CD4-positive, CD25-positive, alpha-beta regulatory T cell (primary cell): ENCODE results near the gene NCK2. TPM values are rescaled to one million over a fixed set of nuclear protein-coding genes. Genes with fewer than 3 reads are reported as not detected.

Experiments used
- ATAC-seq, 2 donors: fragments of 150-1000 bp; cut with Tn5 transposase; one replicate each; pipeline ENCODE4 v1.10.0; 2021; ENCODE audit warnings: low read depth in 2 of 2, moderate number of reproducible peaks in 2 of 2, moderate library complexity in 1 of 2
- DNase-seq, 3 donors: peaks; one replicate each; pipeline versions ENCODE4 v3.0.0 to v3.0.0-alpha.2; 2012 to 2022; ENCODE audit warnings: mixed read lengths in 1 of 3
- H3K27ac ChIP-seq: one replicate; pipeline ENCODE4 v1.7.0; 2013; ENCODE audit warnings: mild to moderate bottlenecking, low read length; ENCODE audit not compliant: insufficient read depth, poor library complexity, severe bottlenecking
- H3K27me3 ChIP-seq: one replicate; pipeline ENCODE4 v1.7.0; 2013; ENCODE audit warnings: low read length; ENCODE audit not compliant: control insufficient read depth, insufficient read depth
- H3K36me3 ChIP-seq: one replicate; pipeline ENCODE4 v1.7.0; 2013; ENCODE audit warnings: mild to moderate bottlenecking, low read length, moderate library complexity; ENCODE audit not compliant: control insufficient read depth, insufficient read depth
- H3K4me1 ChIP-seq: 2 replicates; pipeline ENCODE4 v1.7.0; 2013; ENCODE audit warnings: mild to moderate bottlenecking, low read length; ENCODE audit not compliant: insufficient read depth, control insufficient read depth, poor library complexity, severe bottlenecking
- H3K4me3 ChIP-seq: one replicate; pipeline ENCODE4 v1.7.0; 2013; ENCODE audit warnings: low read depth, mild to moderate bottlenecking, low read length, moderate library complexity
- H3K9me3 ChIP-seq, 2 experiments: 1 replicate in 1 of 2; 2 replicates in 1 of 2; pipeline ENCODE4 v1.7.0; 2013; ENCODE audit warnings: low read length in 2 of 2, mild to moderate bottlenecking in 1 of 2, moderate library complexity in 1 of 2; ENCODE audit not compliant: control insufficient read depth in 2 of 2
- H3K27ac Mint-ChIP-seq, 3 donors: one replicate each; pipeline ENCODE4 v1.8.0; 2020 to 2022; ENCODE audit warnings: mild to moderate bottlenecking in 3 of 3, mixed read lengths in 3 of 3, moderate library complexity in 2 of 3
- H3K27me3 Mint-ChIP-seq: one replicate; pipeline ENCODE4 v1.8.0; 2022; ENCODE audit warnings: mild to moderate bottlenecking, mixed read lengths
- H3K36me3 Mint-ChIP-seq: one replicate; pipeline ENCODE4 v1.8.0; 2020; ENCODE audit warnings: mixed read lengths
- H3K4me1 Mint-ChIP-seq, 4 donors: one replicate each; pipeline ENCODE4 v1.8.0; 2020 to 2022; ENCODE audit warnings: mixed read lengths in 4 of 4, mild to moderate bottlenecking in 1 of 4
- H3K4me3 Mint-ChIP-seq, 4 donors: one replicate each; pipeline ENCODE4 v1.8.0; 2020 to 2022; ENCODE audit warnings: mild to moderate bottlenecking in 4 of 4, mixed read lengths in 4 of 4, moderate library complexity in 3 of 4
- H3K9me3 Mint-ChIP-seq, 7 donors: one replicate each; pipeline ENCODE4 v1.8.0; 2020 to 2022; ENCODE audit warnings: mixed read lengths in 7 of 7, mild to moderate bottlenecking in 3 of 7, moderate library complexity in 2 of 7
- polyA plus RNA-seq, 4 donors: library from polyadenylated mRNA; unstranded; fragments of 300-500 nt; fragmentation: Illumina TruSeq; gene quantifications; one replicate each; pipeline ENCODE4 v1.2.3, GENCODE V29; 2021
- total RNA-seq: library from RNA; stranded (reverse); gene quantifications from one replicate; pipeline ENCODE4 v1.2.3, GENCODE V29; 2022

The NCK2 gene
- total and polyA plus RNA-seq, 5 donors from 2014 or later: 44.8 to 167 (median 60.5) TPM

GRCh38 chr2:105778080-105778607 lies 33.4 kb downstream of the NCK2 start:
- Mint-ChIP-seq H3K27me3 (no peaks in the 10 kb centered on the region), H3K36me3 (peaks cover 34% of the 10 kb centered on the region), H3K4me3 (peak overlapping the region; percentile 29 to 87 (median 86)), H3K9me3 (no peaks in the 10 kb centered on the region), H3K27ac (peak overlapping the region; percentile 93 to 95 (median 95)), H3K4me1 (peaks cover 30 to 97% (median 85%) of the 10 kb centered on the region in 4 donors)
- H3K36me3 ChIP-seq: peaks cover 16% of the 10 kb centered on the region
- peak overlapping the region; percentile 81 for H3K4me3 ChIP-seq
- ATAC-seq (no peak), DNase-seq (no peak)
- peaks cover 98% of the 10 kb centered on the region for H3K4me1 ChIP-seq
- peak overlapping the region; percentile 85 for H3K27ac ChIP-seq
- H3K27me3 ChIP-seq: no peaks in the 10 kb centered on the region
- H3K9me3 ChIP-seq: no peaks in the 10 kb centered on the region

- Histone ChIP-seq H3K36me3 (peaks cover 20% of the 10 kb centered on the region), H3K4me3 (peak overlapping the region; percentile 54), H3K27ac (peak overlapping the region; percentile 52), H3K27me3 (no peaks in the 10 kb centered on the region), H3K4me1 (peaks cover 99% of the 10 kb centered on the region), H3K9me3 (no peaks in the 10 kb centered on the region)
- Mint-ChIP-seq H3K9me3 (no peaks in the 10 kb centered on the region), H3K27me3 (no peaks in the 10 kb centered on the region), H3K36me3 (peaks cover 29% of the 10 kb centered on the region), H3K4me3 (peak overlapping the region in 3 of 4 donors; percentile 37 to 83 (median 75)), H3K27ac (peak overlapping the region; percentile 89 to 95 (median 94)), H3K4me1 (peaks cover 30 to 97% (median 84%) of the 10 kb centered on the region in 4 donors)
- DNase-seq (no peak), ATAC-seq (no peak)
Measured at GRCh38 chr2:105779394-105779793, 34.7 kb downstream of the NCK2 start.

- Histone ChIP-seq H3K4me1 (peaks cover 93% of the 10 kb centered on the region), H3K27ac (peak overlapping the region; percentile 52), H3K9me3 (no peaks in the 10 kb centered on the region), H3K4me3 (peak overlapping the region; percentile 49), H3K36me3 (peaks cover 25% of the 10 kb centered on the region), H3K27me3 (no peaks in the 10 kb centered on the region)
- Mint-ChIP-seq H3K9me3 (no peaks in the 10 kb centered on the region), H3K36me3 (peaks cover 27% of the 10 kb centered on the region), H3K27ac (peak overlapping the region; percentile 88 to 97 (median 95)), H3K4me1 (peaks cover 27 to 96% (median 79%) of the 10 kb centered on the region in 4 donors), H3K27me3 (no peaks in the 10 kb centered on the region), H3K4me3 (peak overlapping the region in 3 of 4 donors; percentile 60 to 83 (median 75))
- DNase-seq (no peak), ATAC-seq (no peak)
Measured at GRCh38 chr2:105780606-105781005, 35.9 kb downstream of the NCK2 start.

- peaks cover 25 to 96% (median 79%) of the 10 kb centered on the region in 4 donors for H3K4me1 Mint-ChIP-seq
- H3K27me3 ChIP-seq: no peaks in the 10 kb centered on the region
- peak overlapping the region; percentile 49 for H3K4me3 ChIP-seq
- H3K36me3 ChIP-seq: peaks cover 25% of the 10 kb centered on the region
- H3K9me3 ChIP-seq: no peaks in the 10 kb centered on the region
- no peaks in the 10 kb centered on the region for H3K9me3 Mint-ChIP-seq
- peaks cover 93% of the 10 kb centered on the region for H3K4me1 ChIP-seq
- peaks cover 31% of the 10 kb centered on the region for H3K36me3 Mint-ChIP-seq
- ATAC-seq: no peak
- no peak for DNase-seq
- peak overlapping the region; percentile 68 for H3K27ac ChIP-seq
- H3K27ac Mint-ChIP-seq: peak overlapping the region; percentile 90 to 97 (median 95)
- no peaks in the 10 kb centered on the region for H3K27me3 Mint-ChIP-seq
- H3K4me3 Mint-ChIP-seq: peak overlapping the region in 3 of 4 donors; percentile 82 to 87 (median 83)
Measured at GRCh38 chr2:105781274-105781978, 36.7 kb downstream of the NCK2 start.

GRCh38 chr2:105782123-105782522 lies 37.4 kb downstream of the NCK2 start:
- H3K27ac Mint-ChIP-seq: peak overlapping the region; percentile 90 to 97 (median 95)
- peak overlapping the region; percentile 68 for H3K27ac ChIP-seq
- peaks cover 25 to 96% (median 80%) of the 10 kb centered on the region in 4 donors for H3K4me1 Mint-ChIP-seq
- ATAC-seq: no peak
- H3K4me1 ChIP-seq: peaks cover 93% of the 10 kb centered on the region
- DNase-seq: peak in 1 of 3 donors; percentile 44
- H3K4me3 ChIP-seq: peak overlapping the region; percentile 67
- H3K9me3 ChIP-seq: no peaks in the 10 kb centered on the region
- peaks cover 36% of the 10 kb centered on the region for H3K36me3 Mint-ChIP-seq
- no peaks in the 10 kb centered on the region for H3K27me3 ChIP-seq
- no peaks in the 10 kb centered on the region for H3K27me3 Mint-ChIP-seq
- H3K4me3 Mint-ChIP-seq: peak overlapping the region in 3 of 4 donors; percentile 82 to 87 (median 83)
- peaks cover 25% of the 10 kb centered on the region for H3K36me3 ChIP-seq
- no peaks in the 10 kb centered on the region for H3K9me3 Mint-ChIP-seq

- H3K27ac Mint-ChIP-seq: peak overlapping the region; percentile 90 to 97 (median 95)
- no peaks in the 10 kb centered on the region for H3K27me3 Mint-ChIP-seq
- peaks cover 25 to 96% (median 80%) of the 10 kb centered on the region in 4 donors for H3K4me1 Mint-ChIP-seq
- ATAC-seq (no peak), DNase-seq (no peak)
- peak overlapping the region; percentile 68 for H3K27ac ChIP-seq
- peaks cover 93% of the 10 kb centered on the region for H3K4me1 ChIP-seq
- peaks cover 36% of the 10 kb centered on the region for H3K36me3 Mint-ChIP-seq
- H3K9me3 Mint-ChIP-seq: no peaks in the 10 kb centered on the region
- H3K36me3 ChIP-seq: peaks cover 24% of the 10 kb centered on the region
- H3K4me3 Mint-ChIP-seq: peak overlapping the region; percentile 61 to 87 (median 82)
- H3K9me3 ChIP-seq: no peaks in the 10 kb centered on the region
- peak overlapping the region; percentile 67 for H3K4me3 ChIP-seq
- H3K27me3 ChIP-seq: no peaks in the 10 kb centered on the region
Measured at GRCh38 chr2:105782646-105783045, 37.9 kb downstream of the NCK2 start.

GRCh38 chr2:105783151-105783738 lies 38.5 kb downstream of the NCK2 start:
- Histone ChIP-seq H3K27ac (peak overlapping the region; percentile 68), H3K9me3 (no peaks in the 10 kb centered on the region), H3K36me3 (peaks cover 21% of the 10 kb centered on the region), H3K4me3 (peak overlapping the region; percentile 67), H3K27me3 (no peaks in the 10 kb centered on the region), H3K4me1 (peaks cover 93% of the 10 kb centered on the region)
- Mint-ChIP-seq H3K9me3 (no peaks in the 10 kb centered on the region), H3K4me1 (peaks cover 30 to 96% (median 79%) of the 10 kb centered on the region in 4 donors), H3K27ac (peak overlapping the region; percentile 90 to 95 (median 95)), H3K4me3 (peak overlapping the region; percentile 61 to 87 (median 82)), H3K27me3 (no peaks in the 10 kb centered on the region), H3K36me3 (peaks cover 36% of the 10 kb centered on the region)
- no peak for ATAC-seq
- no peak for DNase-seq
